SK-N-SH (cell line): Measurements from ENCODE around the gene TXN. TPM values are rescaled to one million over a fixed set of nuclear protein-coding genes. Genes with fewer than 3 reads are reported as not detected.

Experiments
- CTCF ChIA-PET: fragments of 300-600, 350-600 bp; formaldehyde crosslinking; extraction: SDS; loops from one replicate; lab custom pipeline; 2021; lab: Yijun Ruan, JAX
- POLR2A ChIA-PET: fragments of 350-600 bp; sonication (Branson Sonifier 250); formaldehyde crosslinking; extraction: SDS; loops from one replicate; lab custom pipeline; 2020; ENCODE audit warnings: antibody characterized with exemption, inconsistent platforms; lab: Yijun Ruan, JAX
- DNase-seq: peaks from one replicate; pipeline ENCODE4 v3.0.0; 2012
- H2AFZ ChIP-seq: fragments of 200-600 bp; sonication (generic); 2 replicates; pipeline ENCODE4 v1.8.1; 2016; ENCODE audit warnings: antibody characterized with exemption, mild to moderate bottlenecking, low read depth
- H3F3A ChIP-seq: fragments of 200-600 bp; sonication (generic); replicated peaks from 2 replicates; pipeline ENCODE3; 2016; ENCODE audit warnings: antibody characterized with exemption, mild to moderate bottlenecking; ENCODE audit not compliant: insufficient read depth
- H3K27ac ChIP-seq, 2 experiments: fragments of 200-500 bp in 1 of 2; fragments of 200-600 bp in 1 of 2; sonication (Bioruptor generic) in 1 of 2; sonication (generic), shearing (Covaris generic) in 1 of 2; 2 replicates each; pipeline versions ENCODE4 v1.5.1 to v1.6.1; 2014 to 2016; ENCODE audit warnings: low read depth in 2 of 2, inconsistent platforms in 1 of 2, low read length in 1 of 2, mild to moderate bottlenecking in 1 of 2, mixed read lengths in 1 of 2
- H3K27me3 ChIP-seq: fragments of 200-600 bp; sonication (generic), shearing (Covaris generic); 2 replicates; pipeline ENCODE4 v1.6.1; 2016; ENCODE audit warnings: mixed run types; ENCODE audit not compliant: insufficient read depth
- H3K36me3 ChIP-seq, 2 experiments: fragments of 200-500 bp in 1 of 2; fragments of 200-600 bp in 1 of 2; sonication (Bioruptor generic) in 1 of 2; sonication (generic) in 1 of 2; replicated peaks in 1 of 2; 2 replicates each; pipeline versions ENCODE3 to v1.5.1; 2014 to 2016; ENCODE audit warnings: low read length in 1 of 2, mild to moderate bottlenecking in 1 of 2; ENCODE audit not compliant: insufficient read depth in 2 of 2, control insufficient read depth in 1 of 2
- H3K4me1 ChIP-seq, 2 experiments: fragments of 200-500 bp in 1 of 2; fragments of 200-600 bp in 1 of 2; sonication (Bioruptor generic) in 1 of 2; sonication (generic), shearing (Covaris generic) in 1 of 2; 2 replicates each; pipeline versions ENCODE4 v1.5.1 to v1.6.1; 2014 to 2016; ENCODE audit warnings: low read depth in 1 of 2, low read length in 1 of 2, mixed run types in 1 of 2; ENCODE audit not compliant: insufficient read depth in 2 of 2, control insufficient read depth in 1 of 2
- H3K4me2 ChIP-seq: fragments of 200-600 bp; sonication (generic), shearing (Covaris generic); 2 replicates; pipeline ENCODE4 v1.6.1; 2017; ENCODE audit warnings: mixed run types
- H3K4me3 ChIP-seq, 2 experiments: fragments of 200-500 bp in 1 of 2; fragments of 200-600 bp in 1 of 2; sonication (Bioruptor generic) in 1 of 2; sonication (generic), shearing (Covaris generic) in 1 of 2; 2 replicates each; pipeline versions ENCODE4 v1.5.1 to v1.8.1; 2014 to 2016; ENCODE audit warnings: low read depth in 2 of 2, inconsistent platforms in 1 of 2, low read length in 1 of 2, mild to moderate bottlenecking in 1 of 2, mixed read lengths in 1 of 2, moderate library complexity in 1 of 2
- H3K79me2 ChIP-seq: fragments of 200-600 bp; sonication (generic); 2 replicates; pipeline ENCODE4 v1.8.1; 2017; ENCODE audit warnings: mild to moderate bottlenecking; ENCODE audit not compliant: insufficient read depth
- H3K9ac ChIP-seq: fragments of 200-600 bp; sonication (generic); 2 replicates; pipeline ENCODE4 v1.6.1; 2017; ENCODE audit warnings: mixed run types
- H3K9me2 ChIP-seq: fragments of 200-600 bp; sonication (generic); 2 replicates; pipeline ENCODE4 v1.6.1; 2017; ENCODE audit warnings: mixed run types
- H3K9me3 ChIP-seq: fragments of 200-600 bp; sonication (generic); 2 replicates; pipeline ENCODE4 v1.6.1; 2017; ENCODE audit warnings: mixed run types, mild to moderate bottlenecking, moderate library complexity
- H4K20me1 ChIP-seq: fragments of 200-600 bp; sonication (generic); 2 replicates; pipeline ENCODE4 v1.6.1; 2017; ENCODE audit warnings: mild to moderate bottlenecking, mixed run types; ENCODE audit not compliant: insufficient read depth
- CHD2 ChIP-seq: fragments of 150-350 bp; IDR thresholded peaks from 2 replicates; pipeline ENCODE4 v1.6.1; 2018; ENCODE audit warnings: low read length; ENCODE audit not compliant: partially characterized antibody
- ELF1 ChIP-seq: IDR thresholded peaks from 2 replicates; pipeline ENCODE4 v1.4.0; 2012
- FOSL2 ChIP-seq: IDR thresholded peaks from 2 replicates; pipeline ENCODE4 v1.4.0; 2012; ENCODE audit warnings: low read depth, mild to moderate bottlenecking, moderate library complexity, borderline replicate concordance
- FOXJ3 ChIP-seq: sonication (generic); formaldehyde crosslinking; IDR thresholded peaks from 2 replicates; pipeline ENCODE4 v1.5.1; 2020; ENCODE audit warnings: mild to moderate bottlenecking, missing genetic modification reagents
- GATA2 ChIP-seq: sonication (generic); formaldehyde crosslinking; IDR thresholded peaks from 2 replicates; pipeline ENCODE4 v1.5.0; 2020; ENCODE audit warnings: mild to moderate bottlenecking, missing genetic modification reagents
- IRF3 ChIP-seq: fragments of 150-350 bp; IDR thresholded peaks from 2 replicates; pipeline ENCODE4 v1.6.1; 2016; ENCODE audit warnings: mild to moderate bottlenecking, low read depth, low read length
- JUND ChIP-seq: IDR thresholded peaks from 2 replicates; pipeline ENCODE4 v1.4.0; 2012
- MAX ChIP-seq: IDR thresholded peaks from 2 replicates; pipeline ENCODE4 v1.4.0; 2012; ENCODE audit warnings: low read depth
- MEF2A ChIP-seq: IDR thresholded peaks from 2 replicates; pipeline ENCODE4 v1.4.0; 2012; ENCODE audit warnings: low read depth, borderline replicate concordance
- MXI1 ChIP-seq: IDR thresholded peaks from 2 replicates; pipeline ENCODE4 v1.6.1; 2012; ENCODE audit warnings: mild to moderate bottlenecking, low read depth, low read length, improper control_type of control experiment
- NRF1 ChIP-seq: IDR thresholded peaks from 2 replicates; pipeline ENCODE4 v1.6.1; 2012; ENCODE audit warnings: low read depth, mild to moderate bottlenecking, low read length
- PBX3 ChIP-seq: IDR thresholded peaks from 2 replicates; pipeline ENCODE4; 2012
- RXRA ChIP-seq: IDR thresholded peaks from 2 replicates; pipeline ENCODE4 v1.4.0; 2012; ENCODE audit warnings: low read depth, mild to moderate bottlenecking, borderline replicate concordance
- SIN3A ChIP-seq: IDR thresholded peaks from 2 replicates; pipeline ENCODE4 v1.6.1; 2012; ENCODE audit warnings: low read depth, mild to moderate bottlenecking, low read length, moderate library complexity, borderline replicate concordance
- TAF1 ChIP-seq: IDR thresholded peaks from 2 replicates; pipeline ENCODE4 v1.6.1; 2012; ENCODE audit warnings: low read depth, mild to moderate bottlenecking, low read length, moderate library complexity, borderline replicate concordance
- YY1 ChIP-seq: IDR thresholded peaks from 2 replicates; pipeline ENCODE4 v1.4.0; 2012; ENCODE audit warnings: low read depth, mild to moderate bottlenecking
- WGBS: methylation state at CpG from one replicate; pipeline ENCODE4 v1.1.6; 2017; ENCODE audit warnings: low lambda C conversion rate; 5-methylcytosine and 5-hydroxymethylcytosine counted together
- polyA plus RNA-seq, 3 experiments: library from polyadenylated mRNA; depleted of rRNA; stranded (reverse); fragments of >200 nt; gene quantifications; 2 replicates each; pipeline ENCODE4 v1.2.3, GENCODE V29; 2012
- TF ChIP-seq, protein P1 (sequence below): fragments of 200-600 bp; sonication (generic); IDR thresholded peaks from 2 replicates; pipeline ENCODE4 v1.6.1; 2017; ENCODE audit warnings: antibody characterized with exemption, mild to moderate bottlenecking, moderate library complexity

The TXN gene
- polyA plus RNA-seq, 1 of the 3 experiments (the other 2 are of a cell fraction), result 281 TPM

GRCh38 chr9:110241260-110241857, 14.9 kb downstream of the TXN start:
- peaks cover 31% of the 10 kb centered on the region in 2 experiments for H3K36me3 ChIP-seq
- ChIA-PET CTCF (no interaction called here), POLR2A (no interaction called here)
- no peak overlapping the region for H2AFZ ChIP-seq
- no peak overlapping the region for H3K27ac ChIP-seq
- TF ChIP-seq FOXJ3 (CRISPR knock-in tag) (no peak), NRF1 (no peak), PBX3 (no peak), RXRA (no peak), GATA2 (no peak), TAF1 (no peak), ELF1 (no peak), IRF3 (no peak), CHD2 (no peak), MEF2A (no peak)
- TF ChIP-seq, protein P1, sequence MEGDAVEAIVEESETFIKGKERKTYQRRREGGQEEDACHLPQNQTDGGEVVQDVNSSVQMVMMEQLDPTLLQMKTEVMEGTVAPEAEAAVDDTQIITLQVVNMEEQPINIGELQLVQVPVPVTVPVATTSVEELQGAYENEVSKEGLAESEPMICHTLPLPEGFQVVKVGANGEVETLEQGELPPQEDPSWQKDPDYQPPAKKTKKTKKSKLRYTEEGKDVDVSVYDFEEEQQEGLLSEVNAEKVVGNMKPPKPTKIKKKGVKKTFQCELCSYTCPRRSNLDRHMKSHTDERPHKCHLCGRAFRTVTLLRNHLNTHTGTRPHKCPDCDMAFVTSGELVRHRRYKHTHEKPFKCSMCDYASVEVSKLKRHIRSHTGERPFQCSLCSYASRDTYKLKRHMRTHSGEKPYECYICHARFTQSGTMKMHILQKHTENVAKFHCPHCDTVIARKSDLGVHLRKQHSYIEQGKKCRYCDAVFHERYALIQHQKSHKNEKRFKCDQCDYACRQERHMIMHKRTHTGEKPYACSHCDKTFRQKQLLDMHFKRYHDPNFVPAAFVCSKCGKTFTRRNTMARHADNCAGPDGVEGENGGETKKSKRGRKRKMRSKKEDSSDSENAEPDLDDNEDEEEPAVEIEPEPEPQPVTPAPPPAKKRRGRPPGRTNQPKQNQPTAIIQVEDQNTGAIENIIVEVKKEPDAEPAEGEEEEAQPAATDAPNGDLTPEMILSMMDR, result no peak
- H3K4me2 ChIP-seq, result no peak overlapping the region
- H3K9me3 ChIP-seq, result no peaks in the 10 kb centered on the region
- no peak overlapping the region for H3K4me3 ChIP-seq
- H3K4me1 ChIP-seq, result no peaks in the 10 kb centered on the region
- DNase-seq, result no peak
- H3K9ac ChIP-seq, result no peak overlapping the region
- no peaks in the 10 kb centered on the region for H3K27me3 ChIP-seq
- peaks cover 11% of the 10 kb centered on the region for H3F3A ChIP-seq
- no peaks in the 10 kb centered on the region; the same call in 1 of the 2 replicates for H3K79me2 ChIP-seq
- H3K9me2 ChIP-seq, result no peaks in the 10 kb centered on the region
- WGBS, result 89% methylated on average over 3 of the region's 3 CpGs
- 0 out of 2 replicates have a peak, but pooled peaks cover 5% of the 10 kb centered on the region for H4K20me1 ChIP-seq

DNA sequence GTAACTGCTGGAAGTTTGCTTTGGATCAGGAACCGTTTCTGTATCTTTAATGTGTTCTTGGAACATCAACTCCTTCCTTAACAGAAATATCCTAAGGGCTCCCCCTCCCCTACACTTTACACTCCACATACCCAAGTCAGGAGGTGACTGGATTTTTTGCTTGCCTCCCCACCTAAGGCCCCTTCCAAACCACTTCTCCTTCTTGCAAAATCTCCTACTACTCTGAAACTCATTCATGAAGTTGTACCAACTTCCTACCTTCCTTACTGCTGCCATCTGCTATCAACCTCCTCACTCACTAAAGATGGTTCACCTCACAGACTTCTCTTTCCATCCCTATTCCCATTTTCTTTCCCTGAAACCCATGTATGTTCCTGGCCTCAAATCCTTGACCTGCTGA, 16.1 kb downstream of the TXN start:
- Histone ChIP-seq H3K4me1 (no peaks in the 10 kb centered on the region), H3K9ac (no peak overlapping the region), H4K20me1 (0 out of 2 replicates have a peak, but pooled peaks cover 4% of the 10 kb centered on the region), H3K4me3 (no peak overlapping the region), H3K4me2 (no peak overlapping the region), H3K9me2 (no peaks in the 10 kb centered on the region), H3K79me2 (no peaks in the 10 kb centered on the region), H3F3A (peaks cover 11% of the 10 kb centered on the region), H3K27me3 (no peaks in the 10 kb centered on the region), H3K9me3 (no peaks in the 10 kb centered on the region), H3K27ac (no peak overlapping the region), H2AFZ (no peak overlapping the region), H3K36me3 (peaks cover 23 to 27% of the 10 kb centered on the region in 2 experiments)
- TF ChIP-seq SIN3A (no peak), MAX (no peak), YY1 (no peak), FOXJ3 (CRISPR knock-in tag) (no peak), MXI1 (no peak), RXRA (no peak), ELF1 (no peak), FOSL2 (no peak), GATA2 (no peak), JUND (no peak), PBX3 (no peak)
- TF ChIP-seq, protein P1, result no peak
- no peak for DNase-seq
- CTCF ChIA-PET, result no interaction called here
- WGBS, result 91% methylated on average over 1 of the region's 1 CpG
- POLR2A ChIA-PET, result no interaction called here
